GM12873 (cell line): ENCODE measurements around the gene RHOD.

Experiments used
- TF ChIP-seq, protein P1 (sequence below): IDR thresholded peaks from 2 replicates; pipeline ENCODE4 v1.5.1; 2012; ENCODE audit warnings: low read depth, mild to moderate bottlenecking, moderate library complexity, low read length, control low read depth; ENCODE audit not compliant: insufficient read depth; ENCODE audit errors: missing control alignments

The RHOD gene

GRCh38 chr11:67020949-67021348, 35.7 kb upstream of the RHOD start:
- TF ChIP-seq, protein P1, sequence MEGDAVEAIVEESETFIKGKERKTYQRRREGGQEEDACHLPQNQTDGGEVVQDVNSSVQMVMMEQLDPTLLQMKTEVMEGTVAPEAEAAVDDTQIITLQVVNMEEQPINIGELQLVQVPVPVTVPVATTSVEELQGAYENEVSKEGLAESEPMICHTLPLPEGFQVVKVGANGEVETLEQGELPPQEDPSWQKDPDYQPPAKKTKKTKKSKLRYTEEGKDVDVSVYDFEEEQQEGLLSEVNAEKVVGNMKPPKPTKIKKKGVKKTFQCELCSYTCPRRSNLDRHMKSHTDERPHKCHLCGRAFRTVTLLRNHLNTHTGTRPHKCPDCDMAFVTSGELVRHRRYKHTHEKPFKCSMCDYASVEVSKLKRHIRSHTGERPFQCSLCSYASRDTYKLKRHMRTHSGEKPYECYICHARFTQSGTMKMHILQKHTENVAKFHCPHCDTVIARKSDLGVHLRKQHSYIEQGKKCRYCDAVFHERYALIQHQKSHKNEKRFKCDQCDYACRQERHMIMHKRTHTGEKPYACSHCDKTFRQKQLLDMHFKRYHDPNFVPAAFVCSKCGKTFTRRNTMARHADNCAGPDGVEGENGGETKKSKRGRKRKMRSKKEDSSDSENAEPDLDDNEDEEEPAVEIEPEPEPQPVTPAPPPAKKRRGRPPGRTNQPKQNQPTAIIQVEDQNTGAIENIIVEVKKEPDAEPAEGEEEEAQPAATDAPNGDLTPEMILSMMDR, result no peak

GRCh38 chr11:67022341-67022933, 34.2 kb upstream of the RHOD start:
- TF ChIP-seq, protein P1, result no peak

DNA sequence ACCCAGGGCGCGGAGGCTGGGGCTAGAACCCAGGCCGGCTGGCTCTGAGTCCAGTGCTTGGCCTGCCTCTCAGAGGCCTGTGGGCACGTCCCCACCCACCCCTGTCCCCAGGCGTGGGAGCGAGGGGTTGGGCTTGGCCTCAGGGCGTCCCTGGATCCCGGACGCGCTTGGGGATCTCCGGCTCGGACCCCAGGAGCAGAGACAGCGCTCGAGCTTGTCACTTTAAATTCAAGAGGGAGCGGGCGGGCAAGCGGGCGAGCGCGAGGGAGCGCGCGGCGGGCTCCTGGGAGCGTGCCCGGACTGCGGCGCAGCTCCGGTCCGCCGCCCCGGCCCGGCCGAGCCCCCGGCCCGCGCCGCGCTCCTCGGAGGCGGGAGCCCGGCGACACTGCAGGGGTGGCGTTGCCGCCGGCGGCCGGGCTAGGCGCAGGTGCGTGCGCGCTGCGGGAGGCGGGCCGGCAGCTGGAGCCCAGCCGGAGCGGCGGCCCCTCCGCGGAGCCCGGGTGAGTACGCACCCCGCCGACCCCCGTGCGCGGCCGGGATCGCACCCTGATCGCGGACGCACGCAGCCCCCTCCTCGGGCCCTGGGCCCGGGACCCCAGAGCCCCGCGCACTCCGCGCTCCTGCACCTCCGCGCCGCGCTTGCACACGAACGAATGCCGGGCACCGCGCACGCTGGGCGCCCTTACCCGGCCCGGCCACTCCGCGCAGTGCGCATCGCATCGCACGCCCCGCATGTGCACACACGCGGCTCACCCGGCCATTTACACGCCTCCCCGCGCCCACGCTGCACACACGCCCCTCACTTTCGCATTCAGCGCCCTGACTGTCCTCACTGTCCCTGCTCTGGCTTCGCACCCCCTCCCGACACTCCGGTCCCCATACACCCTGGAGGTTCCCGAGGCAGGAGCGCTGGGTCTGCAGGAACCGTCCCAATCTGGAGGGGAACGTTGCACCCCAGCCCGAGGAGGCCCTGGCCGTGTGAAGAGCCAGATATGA, 33.4 kb upstream of the RHOD start, which contains the start of gene SYT12:
Gene SYT12, plus strand, starts transcription at position 174 of the 996 bp plus-strand sequence. CDS start 7,011 bp downstream, outside the sequence.
- TF ChIP-seq, protein P1, result no peak

GRCh38 chr11:67023957-67024353, 32.7 kb upstream of the RHOD start:
- TF ChIP-seq, protein P1, result no peak

GRCh38 chr11:67024410-67024809, 32.2 kb upstream of the RHOD start:
- TF ChIP-seq, protein P1, result no peak

- TF ChIP-seq, protein P1, result no peak
Measured at GRCh38 chr11:67024966-67025365, 31.7 kb upstream of the RHOD start.

DNA sequence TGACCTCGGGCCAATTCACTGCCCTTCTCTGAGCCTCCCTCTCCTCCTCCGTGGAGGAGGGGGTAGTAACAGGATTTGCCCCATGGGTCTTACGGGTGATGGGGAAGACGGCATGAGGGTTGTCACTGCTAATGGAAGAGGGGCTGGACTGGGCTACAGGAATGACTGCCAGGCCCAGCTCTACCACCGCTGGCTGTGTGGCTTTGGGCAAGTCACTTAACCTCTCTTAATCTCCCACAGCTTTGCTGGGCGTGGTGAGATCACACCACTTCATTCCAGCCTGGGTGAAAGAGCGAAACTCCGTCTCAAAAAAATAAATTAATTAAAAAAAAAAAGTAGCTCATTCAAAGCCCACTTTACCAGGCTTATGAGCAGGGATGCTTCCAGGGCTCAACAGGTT, 30.9 kb upstream of the RHOD start:
- TF ChIP-seq, protein P1, result no peak
